Psoas muscle (tissue), 8 donors: ENCODE results near the gene LDHB. TPM values are rescaled to one million over a fixed set of nuclear protein-coding genes. Genes with fewer than 3 reads are reported as not detected.

ENCODE experiments used
- ATAC-seq, 4 donors: fragments of 200-7000 bp; cut with Tn5 transposase; one replicate each; pipeline ENCODE4 v1.9.1; 2020; ENCODE audit warnings: moderate library complexity in 3 of 4, mild to moderate bottlenecking in 2 of 4
- DNase-seq, 2 donors: peaks; one replicate each; pipeline ENCODE4 v3.0.0-alpha.2; 2020
- H3K27ac ChIP-seq: fragments of 200-600 bp; one replicate; pipeline ENCODE4 v1.8.0; 2022
- H3K27me3 ChIP-seq, 3 donors: fragments of 200-600 bp in 1 of 3; one replicate each; pipeline versions ENCODE4 v1.6.1 to v1.8.0; 2013 to 2022; ENCODE audit warnings: low read length in 2 of 3, mild to moderate bottlenecking in 2 of 3, moderate library complexity in 1 of 3; ENCODE audit not compliant: insufficient read depth in 3 of 3
- H3K36me3 ChIP-seq, 2 donors: fragments of 200-600 bp in 1 of 2; one replicate each; pipeline versions ENCODE4 v1.6.1 to v1.8.0; 2013 to 2022; ENCODE audit warnings: low read depth in 1 of 2, mild to moderate bottlenecking in 1 of 2, moderate library complexity in 1 of 2; ENCODE audit not compliant: insufficient read depth in 1 of 2
- H3K4me1 ChIP-seq: fragments of 200-600 bp; one replicate; pipeline ENCODE4 v1.8.0; 2022
- H3K4me3 ChIP-seq: fragments of 200-600 bp; one replicate; pipeline ENCODE4 v1.8.0; 2022; ENCODE audit warnings: mild to moderate bottlenecking
- H3K9me3 ChIP-seq: fragments of 200-600 bp; one replicate; pipeline ENCODE4 v1.8.0; 2022
- WGBS, 3 donors: extraction: QIAGEN DNeasy Blood & Tissue Kit; methylation state at CpG; one replicate each; pipeline versions ENCODE4 v1.1.6 to v1.1.7; 2013; 5-methylcytosine and 5-hydroxymethylcytosine counted together
- intact Hi-C, 2 donors: fragments of 100-400 bp; cut with DNase I; formaldehyde crosslinking; loops; one replicate each; pipeline versions ENCODE4 v1.11.0 to v1.14.2; 2022
- polyA plus RNA-seq, 3 donors: library from polyadenylated mRNA; stranded (reverse); fragments of 200-250 nt; gene quantifications; one replicate each; pipeline ENCODE4 v1.2.3, GENCODE V29; 2013
- total RNA-seq, 4 donors: library from RNA; stranded (reverse); fragmentation: NEBNext Ultra II Directional in 2 of 4; extraction: Animal tissue kit (Norgen Biotek cat#: 25700) in 2 of 4; gene quantifications; one replicate each; pipeline versions ENCODE4 v1.2.1 to v1.2.4, GENCODE V29; 2021 to 2023
- TF ChIP-seq, protein P1 (sequence below): fragments of 200-600 bp; IDR thresholded peaks from one replicate; pipeline ENCODE4 v1.8.0; 2022; ENCODE audit warnings: antibody characterized with exemption
- donor health status: healthy with polysubstance abuse.
- donor health status: DM: no; HTN: no; CAD: no; lungs with moderate emphysema.
- donor health status: Bipolar disorder and iron deficiency.
- donor health status: healthy.
- donor health status: DM: yes; HTN: yes; CAD: no.
- donor health status: DM: no; HTN: no; CAD: no.
- donor health status: DM: no; HTN: no; CAD: no.
- donor health status: DM: yes; HTN: yes; CAD: no.

The LDHB gene
- total and polyA plus RNA-seq, 7 donors: 71.6 to 616 (median 258) TPM

DNA sequence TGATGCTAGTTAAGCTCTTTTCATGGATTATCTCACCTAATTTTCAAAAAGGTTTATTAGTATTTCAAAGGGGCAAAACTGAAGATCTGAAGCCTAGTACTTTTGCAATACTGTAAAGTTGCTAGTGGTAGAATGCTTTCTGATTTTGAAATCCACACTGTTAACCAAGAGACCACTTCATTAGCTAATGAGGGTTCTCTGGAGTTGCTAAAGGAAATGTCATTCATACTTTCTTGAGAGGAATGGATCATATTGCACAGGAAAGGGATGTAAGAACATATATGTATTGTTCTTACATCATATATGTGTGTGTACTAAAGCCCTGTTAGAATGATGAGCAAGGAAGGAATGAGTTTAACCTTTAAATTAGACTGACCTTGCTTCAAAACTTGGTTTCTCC lies 39.0 kb upstream of the LDHB start:
- no peak overlapping the region for H3K27ac ChIP-seq
- intact Hi-C loops: loop anchor here in 1 of 2 donors (5.0 kb wide), 1 partner anchor 326 kb away; no protein-coding TSS in a partner anchor
- no peak for DNase-seq
- no peaks in the 10 kb centered on the region for H3K9me3 ChIP-seq
- H3K36me3 ChIP-seq: no peaks in the 10 kb centered on the region
- no peaks in the 10 kb centered on the region for H3K27me3 ChIP-seq
- no peak for ATAC-seq
- H3K4me3 ChIP-seq: no peak overlapping the region
- no peaks in the 10 kb centered on the region for H3K4me1 ChIP-seq
- TF ChIP-seq, protein P1, sequence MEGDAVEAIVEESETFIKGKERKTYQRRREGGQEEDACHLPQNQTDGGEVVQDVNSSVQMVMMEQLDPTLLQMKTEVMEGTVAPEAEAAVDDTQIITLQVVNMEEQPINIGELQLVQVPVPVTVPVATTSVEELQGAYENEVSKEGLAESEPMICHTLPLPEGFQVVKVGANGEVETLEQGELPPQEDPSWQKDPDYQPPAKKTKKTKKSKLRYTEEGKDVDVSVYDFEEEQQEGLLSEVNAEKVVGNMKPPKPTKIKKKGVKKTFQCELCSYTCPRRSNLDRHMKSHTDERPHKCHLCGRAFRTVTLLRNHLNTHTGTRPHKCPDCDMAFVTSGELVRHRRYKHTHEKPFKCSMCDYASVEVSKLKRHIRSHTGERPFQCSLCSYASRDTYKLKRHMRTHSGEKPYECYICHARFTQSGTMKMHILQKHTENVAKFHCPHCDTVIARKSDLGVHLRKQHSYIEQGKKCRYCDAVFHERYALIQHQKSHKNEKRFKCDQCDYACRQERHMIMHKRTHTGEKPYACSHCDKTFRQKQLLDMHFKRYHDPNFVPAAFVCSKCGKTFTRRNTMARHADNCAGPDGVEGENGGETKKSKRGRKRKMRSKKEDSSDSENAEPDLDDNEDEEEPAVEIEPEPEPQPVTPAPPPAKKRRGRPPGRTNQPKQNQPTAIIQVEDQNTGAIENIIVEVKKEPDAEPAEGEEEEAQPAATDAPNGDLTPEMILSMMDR: no peak

DNA sequence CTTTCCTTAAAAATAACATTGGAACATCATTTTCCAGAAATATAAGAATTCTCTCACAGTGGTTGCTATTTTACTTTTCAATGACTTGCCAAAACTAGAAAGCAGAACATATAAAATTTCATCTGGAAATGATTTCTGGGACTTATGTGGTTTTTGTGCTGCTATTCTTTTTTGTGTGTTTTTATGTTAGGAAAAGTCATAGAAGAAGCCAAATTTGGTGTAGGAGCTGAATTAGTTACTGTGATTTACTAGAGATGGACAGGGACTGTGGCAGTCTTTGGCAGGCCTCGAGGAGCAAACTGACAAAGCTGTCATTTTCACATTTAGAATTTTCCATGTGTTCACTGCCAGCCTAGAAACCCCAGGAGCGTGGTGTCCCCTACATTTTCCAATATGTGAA lies 38.3 kb upstream of the LDHB start:
- no peak overlapping the region for H3K4me3 ChIP-seq
- intact Hi-C loops: loop anchor here in 1 of 2 donors (5.0 kb wide), 1 partner anchor 326 kb away; no protein-coding TSS in a partner anchor
- no peak for ATAC-seq
- no peaks in the 10 kb centered on the region for H3K36me3 ChIP-seq
- no peaks in the 10 kb centered on the region for H3K9me3 ChIP-seq
- no peaks in the 10 kb centered on the region for H3K27me3 ChIP-seq
- WGBS, 3 donors: 39 to 42% (median 41%) methylated on average over 2 of the region's 2 CpGs
- TF ChIP-seq, protein P1: no peak
- H3K4me1 ChIP-seq: no peaks in the 10 kb centered on the region
- DNase-seq: no peak
- no peak overlapping the region for H3K27ac ChIP-seq

DNA sequence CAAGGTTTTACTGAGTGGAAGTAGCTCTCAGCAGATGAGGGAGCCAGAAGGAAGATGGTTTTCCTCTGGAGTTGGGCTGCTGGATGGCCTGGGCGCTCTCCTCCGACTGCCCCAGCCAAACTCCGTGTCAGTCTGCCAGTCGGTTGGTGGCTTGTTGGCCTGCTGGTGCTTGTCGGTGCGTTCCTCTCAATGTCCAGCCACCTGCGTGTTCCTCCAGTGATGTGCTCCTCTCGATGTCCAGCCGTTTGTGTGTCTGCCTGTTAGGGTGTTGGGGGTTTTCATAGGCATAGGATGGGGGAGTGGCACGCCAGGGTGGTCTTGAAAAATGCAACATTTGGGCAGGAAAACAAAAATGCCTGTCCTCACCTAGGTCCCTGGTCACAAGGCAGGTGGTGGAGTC lies 37.0 kb upstream of the LDHB start:
- TF ChIP-seq, protein P1: no peak
- no peak for ATAC-seq
- intact Hi-C loops: loop anchor here in 1 of 2 donors (5.0 kb wide), 1 partner anchor 328 kb away; no protein-coding TSS in a partner anchor

DNA sequence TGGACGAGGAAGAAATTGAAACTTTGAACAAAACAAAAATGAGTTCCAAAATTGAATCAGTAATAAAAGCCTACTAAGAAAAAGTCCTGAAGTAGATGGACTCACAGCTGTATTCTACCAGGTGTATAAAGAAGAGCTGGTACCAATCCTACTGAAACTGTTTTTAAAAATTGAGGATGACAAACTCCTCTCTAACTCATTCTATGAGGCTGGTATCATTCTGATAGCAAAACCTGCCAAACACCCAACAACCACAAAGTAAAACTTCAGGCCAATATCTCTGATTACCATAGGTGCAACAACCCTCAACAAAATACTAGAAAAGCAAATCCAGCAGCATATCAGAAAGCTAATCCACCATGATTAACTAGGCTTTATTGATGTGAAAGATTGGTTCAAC lies 33.9 kb upstream of the LDHB start:
- Histone ChIP-seq H3K4me3 (no peak overlapping the region), H3K27me3 (no peaks in the 10 kb centered on the region), H3K27ac (no peak overlapping the region), H3K9me3 (peaks cover 7% of the 10 kb centered on the region), H3K4me1 (no peaks in the 10 kb centered on the region), H3K36me3 (no peaks in the 10 kb centered on the region)
- intact Hi-C loops: no loop called here
- ATAC-seq: no peak
- no peak for DNase-seq
- TF ChIP-seq, protein P1: no peak
- 74 to 81% (median 81%) methylated on average over 1 of the region's 1 CpG for WGBS, 3 donors

More for the DNA sequence above, 37.0 kb upstream of the LDHB start:
- Histone ChIP-seq H3K27me3 (no peaks in the 10 kb centered on the region), H3K4me1 (no peaks in the 10 kb centered on the region), H3K27ac (no peak overlapping the region), H3K36me3 (no peaks in the 10 kb centered on the region), H3K4me3 (no peak overlapping the region), H3K9me3 (no peaks in the 10 kb centered on the region)
- 85 to 90% (median 88%) methylated on average over 10 of the region's 10 CpGs for WGBS, 3 donors
- no peak for DNase-seq

DNA sequence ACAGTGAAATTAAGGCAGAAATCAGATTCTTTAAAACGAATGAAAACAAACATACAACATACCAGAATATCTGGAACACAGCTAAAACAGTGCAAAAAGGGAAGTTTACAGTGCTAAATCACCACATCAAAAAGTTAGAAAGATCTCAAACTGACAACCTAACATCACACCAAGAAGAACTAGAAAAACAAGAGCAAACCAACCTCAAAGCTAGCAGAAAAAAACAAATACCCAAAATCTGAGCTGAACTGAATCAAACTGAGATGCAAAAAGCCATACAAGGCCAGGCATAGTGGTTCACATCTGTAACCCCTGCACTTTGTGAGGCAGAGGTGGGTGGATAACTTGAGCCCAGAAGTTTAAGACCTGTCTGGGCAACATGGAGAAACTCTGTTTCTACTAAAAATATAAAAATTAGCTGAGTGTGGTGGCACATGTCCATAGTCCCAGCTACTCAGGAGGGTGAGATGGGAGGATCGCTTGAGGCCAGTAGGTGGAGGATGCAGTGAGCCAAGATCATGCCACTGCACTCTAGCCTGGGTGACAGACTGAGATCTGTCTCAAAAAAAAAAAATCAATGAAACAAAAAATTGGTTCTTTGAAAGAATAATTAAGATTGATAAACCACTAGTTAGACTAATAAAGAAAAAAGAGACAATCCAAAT lies 33.2 kb upstream of the LDHB start:
- TF ChIP-seq, protein P1: no peak
- no peak overlapping the region for H3K4me3 ChIP-seq
- ATAC-seq: no peak
- no peaks in the 10 kb centered on the region for H3K27me3 ChIP-seq
- no peaks in the 10 kb centered on the region for H3K36me3 ChIP-seq
- no peaks in the 10 kb centered on the region for H3K4me1 ChIP-seq
- WGBS, 3 donors: 74 to 79% (median 74%) methylated on average over 2 of the region's 2 CpGs
- DNase-seq: no peak
- no peak overlapping the region for H3K27ac ChIP-seq
- peaks cover 7% of the 10 kb centered on the region for H3K9me3 ChIP-seq
- intact Hi-C loops: no loop called here
